Thyroid gland (tissue), 4 donors: ENCODE results near the gene CHST11. TPM values are rescaled to one million over a fixed set of nuclear protein-coding genes. Genes with fewer than 3 reads are reported as not detected.
A peak's percentile ranks its signal among the peaks of the same experiment; 100 is the strongest.

Experiments used
- DNase-seq, 2 donors: peaks; one replicate each; pipeline ENCODE4 v3.0.0-alpha.2; 2019
- H3K27ac ChIP-seq, 3 donors: fragments of 200-600 bp; sonication (generic); 1 replicate in 2 of 3; 2 replicates in 1 of 3; pipeline ENCODE4 v1.5.1; 2016 to 2019; ENCODE audit warnings: mild to moderate bottlenecking in 1 of 3, moderate library complexity in 1 of 3
- H3K27me3 ChIP-seq: fragments of 200-600 bp; sonication (generic); one replicate; pipeline ENCODE4 v1.5.1; 2019
- H3K36me3 ChIP-seq, 2 donors: fragments of 200-600 bp; sonication (generic); one replicate each; pipeline ENCODE4 v1.5.1; 2016 to 2019
- H3K4me1 ChIP-seq, 2 donors: fragments of 200-600 bp; sonication (generic); one replicate each; pipeline ENCODE4 v1.5.1; 2017 to 2019
- H3K4me3 ChIP-seq, 3 donors: fragments of 200-600 bp; sonication (generic); replicated peaks in 1 of 3; 1 replicate in 2 of 3; 2 replicates in 1 of 3; pipeline ENCODE4 v1.5.1; 2016; ENCODE audit warnings: mild to moderate bottlenecking in 1 of 3
- H3K9me3 ChIP-seq: fragments of 200-600 bp; sonication (generic); one replicate; pipeline ENCODE4 v1.5.1; 2017
- CTCF ChIP-seq, 6 experiments: fragments of 200-600 bp in 3 of 6; fragments of 450-650 bp in 3 of 6; sonication (generic) in 3 of 6; IDR thresholded peaks; one replicate each; pipeline ENCODE4 v1.5.1; 2016 to 2019; ENCODE audit warnings: antibody characterized with exemption in 6 of 6, mild to moderate bottlenecking in 2 of 6, inconsistent platforms in 1 of 6, moderate library complexity in 1 of 6
- POLR2A ChIP-seq, 2 donors: fragments of 450-650 bp; IDR thresholded peaks; one replicate each; pipeline ENCODE4 v1.6.1; 2017; ENCODE audit warnings: antibody characterized with exemption in 2 of 2, mild to moderate bottlenecking in 2 of 2, moderate library complexity in 1 of 2
- WGBS, 2 donors: methylation state at CpG; one replicate each; pipeline ENCODE4 v1.1.5; 2017; 5-methylcytosine and 5-hydroxymethylcytosine counted together
- intact Hi-C: fragments of 100-400 bp; cut with DNase I; formaldehyde crosslinking; loops from one replicate; pipeline ENCODE4 v1.15.1; 2023
- total RNA-seq, 4 donors: library from RNA; depleted of rRNA; stranded (reverse); fragments of >200 nt; gene quantifications; one replicate each; pipeline ENCODE4 v1.2.3, GENCODE V29; 2016

CHST11 gene
- total RNA-seq, 4 donors from 2014 or later = 6.9 to 11.6 (median 8.0) TPM

GRCh38 chr12:104593482-104593881 lies 136.7 kb downstream of the CHST11 start:
- TF ChIP-seq CTCF (IDR thresholded peaks at IDR 0.05) (no peak), POLR2A (IDR thresholded peaks at IDR 0.05) (no peak)

GRCh38 chr12:104596134-104596799 lies 139.5 kb downstream of the CHST11 start:
- DNase-seq = no peak
- no peak overlapping the region for H3K27ac ChIP-seq
- intact Hi-C loops = no loop called here
- no peak for TF ChIP-seq POLR2A (IDR thresholded peaks at IDR 0.05)
- no peak for TF ChIP-seq CTCF (IDR thresholded peaks at IDR 0.05)
- no peak overlapping the region for H3K4me3 ChIP-seq
- no peaks in the 10 kb centered on the region for H3K9me3 ChIP-seq
- H3K27me3 ChIP-seq = no peaks in the 10 kb centered on the region
- WGBS, 2 donors = 63 to 79% methylated on average over 12 of the region's 12 CpGs
- H3K36me3 ChIP-seq = no peaks in the 10 kb centered on the region
- H3K4me1 ChIP-seq = peaks cover 0 to 23% of the 10 kb centered on the region in 2 donors

More at GRCh38 chr12:104593482-104593881, 136.7 kb downstream of the CHST11 start:
- intact Hi-C loops = no loop called here
- Histone ChIP-seq H3K36me3 (no peaks in the 10 kb centered on the region), H3K27me3 (no peaks in the 10 kb centered on the region), H3K4me1 (peaks cover 0 to 22% of the 10 kb centered on the region in 2 donors), H3K27ac (no peak overlapping the region), H3K9me3 (no peaks in the 10 kb centered on the region), H3K4me3 (no peak overlapping the region)
- WGBS, 2 donors = 82 to 95% methylated on average over 5 of the region's 5 CpGs
- DNase-seq = no peak

- Histone ChIP-seq H3K36me3 (no peaks in the 10 kb centered on the region), H3K4me3 (no peak overlapping the region), H3K27me3 (no peaks in the 10 kb centered on the region), H3K4me1 (peaks cover 0 to 32% of the 10 kb centered on the region in 2 donors), H3K27ac (no peak overlapping the region), H3K9me3 (no peaks in the 10 kb centered on the region)
- TF ChIP-seq POLR2A (IDR thresholded peaks at IDR 0.05) (no peak), CTCF (IDR thresholded peaks at IDR 0.05) (no peak)
- WGBS, 2 donors = 67 to 68% methylated on average over 15 of the region's 15 CpGs
- intact Hi-C loops = no loop called here
- no peak for DNase-seq
These were observed 140.4 kb downstream of the CHST11 start for GRCh38 chr12:104596898-104597843.

GRCh38 chr12:104598342-104599271 lies 141.9 kb downstream of the CHST11 start:
- Histone ChIP-seq H3K9me3 (no peaks in the 10 kb centered on the region), H3K27me3 (no peaks in the 10 kb centered on the region), H3K4me1 (peaks cover 0 to 38% of the 10 kb centered on the region in 2 donors), H3K36me3 (no peaks in the 10 kb centered on the region), H3K4me3 (no peak overlapping the region), H3K27ac (no peak overlapping the region)
- intact Hi-C loops = no loop called here
- no peak for TF ChIP-seq POLR2A (IDR thresholded peaks at IDR 0.05)
- TF ChIP-seq CTCF (IDR thresholded peaks at IDR 0.05) = no peak
- peak; percentile 2 to 14 for DNase-seq
- 79 to 85% methylated on average over 14 of the region's 15 CpGs for WGBS, 2 donors
